ENCODE measurements around the gene PORCN.

Gene PORCN

GRCh38 chrX:48508400-48509244 is at the start of gene PORCN:
PORCN (plus strand) TSS chrX:48508992; CDS start chrX:48509821, 829 bp downstream.
- H3K4me3 ChIP-seq (ENCODE audit: low read depth, low read length) = peak within 1 kb of the TSS; percentile 75

DNA sequence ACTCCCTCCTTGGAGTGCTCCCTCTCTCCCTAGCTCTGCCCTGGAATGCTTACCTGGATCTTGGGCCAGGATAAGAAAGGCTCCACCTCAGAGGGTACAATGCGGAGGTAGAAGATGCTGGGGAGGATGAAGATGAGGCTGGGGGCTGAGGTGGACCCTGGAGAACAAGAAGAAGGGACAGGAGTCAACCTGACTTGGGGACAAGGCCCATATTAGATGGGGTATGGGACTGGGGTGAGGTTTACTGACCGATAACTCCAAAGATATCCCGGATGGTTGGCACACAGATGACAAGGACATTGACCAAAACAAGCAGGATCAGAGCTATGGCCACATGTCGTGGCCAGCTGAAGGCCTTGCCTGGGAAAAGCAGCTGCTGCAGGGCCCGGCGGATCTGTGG is 49.3 kb upstream of the PORCN start:
- H3K4me3 ChIP-seq (ENCODE audit: low read depth, low read length) = no peak overlapping the region

DNA sequence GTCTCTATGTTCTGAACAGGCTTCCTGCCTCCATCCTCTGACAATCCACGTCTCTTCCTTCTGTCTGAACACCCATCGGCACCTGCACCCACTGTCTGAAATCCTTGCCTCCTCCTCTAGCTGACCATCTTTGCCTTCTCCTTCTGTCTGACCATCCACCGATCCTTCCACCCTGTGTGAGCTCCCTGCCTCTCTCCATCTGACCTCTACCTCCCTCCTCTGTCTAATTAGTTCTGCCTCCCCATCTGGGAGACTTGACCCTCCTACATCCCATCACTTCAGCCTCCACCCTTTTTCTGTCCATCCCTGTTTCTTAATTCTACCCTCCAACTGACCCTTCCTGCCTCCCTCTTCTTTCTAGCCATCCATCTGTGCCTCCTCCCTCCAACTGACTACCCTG is 48.8 kb upstream of the PORCN start:
- H3K4me3 ChIP-seq (ENCODE audit: low read depth, low read length) = no peak overlapping the region

DNA sequence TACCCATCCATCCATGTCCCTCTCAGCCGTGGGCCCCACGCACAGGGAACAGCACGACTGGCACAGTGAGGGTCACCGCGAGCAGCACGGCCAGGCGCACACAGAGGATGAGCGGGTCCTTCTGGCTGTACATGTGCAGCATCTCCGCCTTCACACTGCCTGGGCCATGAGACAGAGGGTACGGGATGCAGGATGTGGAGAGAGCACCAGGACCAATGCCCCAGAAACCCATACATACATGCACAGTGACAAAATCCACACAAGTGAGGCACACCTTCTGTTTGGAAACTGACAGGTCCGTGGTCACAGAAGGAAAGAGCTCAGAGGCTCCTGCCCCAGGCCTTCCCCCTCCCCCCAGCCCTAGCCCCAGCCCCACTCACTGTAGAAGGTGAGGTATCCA is 48.2 kb upstream of the PORCN start:
- H3K4me3 ChIP-seq (ENCODE audit: low read depth, low read length) = no peak overlapping the region

DNA sequence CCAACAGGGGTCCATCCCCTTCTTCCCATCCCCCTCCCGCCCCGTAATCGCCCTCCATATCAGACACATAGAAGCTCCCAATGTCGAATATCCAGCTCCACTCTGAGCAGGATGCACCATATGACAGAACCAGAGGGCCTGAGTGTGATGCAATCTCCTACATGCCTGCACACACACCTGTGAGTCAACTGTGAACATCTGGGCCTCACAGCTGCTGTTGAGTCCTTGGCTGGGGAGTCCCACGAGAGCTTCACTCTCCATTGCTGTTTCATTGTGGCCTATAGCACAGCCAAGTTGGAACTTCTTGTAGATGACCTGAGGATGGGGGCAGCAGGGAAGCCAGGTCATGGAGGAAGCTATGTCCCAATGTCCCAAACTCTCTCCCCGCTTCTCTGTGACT is 47.0 kb upstream of the PORCN start:
- no peak overlapping the region for H3K4me3 ChIP-seq (ENCODE audit: low read depth, low read length)

GRCh38 chrX:48465336-48465933 is 43.4 kb upstream of the PORCN start:
- H3K4me3 ChIP-seq (ENCODE audit: low read depth, low read length) = no peak overlapping the region

DNA sequence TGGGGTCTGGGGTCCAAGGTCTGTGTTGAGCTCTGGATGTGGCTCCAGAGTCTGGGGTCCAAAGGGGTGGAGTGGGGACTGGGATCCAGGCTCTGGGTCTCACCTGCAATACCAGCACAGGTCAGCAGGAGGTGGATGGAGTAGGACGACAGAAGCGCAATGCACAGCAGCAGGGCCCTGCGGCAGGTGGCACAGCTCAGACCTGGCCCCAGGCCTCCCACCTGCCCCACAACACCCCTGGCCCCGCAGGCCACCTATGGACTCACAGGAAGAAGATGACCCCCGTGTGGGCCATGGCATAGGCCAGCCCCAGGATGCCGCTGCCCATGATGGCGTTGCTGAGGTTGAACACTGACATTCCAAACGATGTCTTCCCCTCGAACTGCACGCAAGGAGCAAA is 42.1 kb upstream of the PORCN start:
- H3K4me3 ChIP-seq (ENCODE audit: low read depth, low read length) = no peak overlapping the region

DNA sequence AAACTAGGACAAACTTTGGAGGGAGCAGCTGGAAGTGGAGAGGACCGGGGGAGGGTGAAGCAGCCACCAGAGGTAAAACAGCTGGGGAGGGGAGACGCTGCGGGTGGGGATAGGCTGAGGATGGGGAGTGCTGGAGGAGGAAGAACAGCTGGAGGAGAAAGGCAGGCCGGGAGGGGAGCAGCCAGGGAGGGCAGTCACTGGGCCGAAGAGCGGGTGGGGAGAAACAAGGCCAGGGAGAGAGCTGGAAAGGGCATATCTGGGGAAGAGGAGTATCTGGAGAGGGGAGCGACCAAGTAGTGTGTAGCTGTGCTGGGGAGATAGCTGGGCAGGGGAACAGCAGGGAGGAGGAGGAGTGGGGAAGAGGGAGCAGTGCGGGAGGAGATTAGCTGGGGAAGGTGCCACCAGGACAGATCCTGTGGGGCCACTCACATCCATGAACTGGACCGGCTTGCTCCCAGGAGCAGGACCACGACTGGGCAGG is 41.5 kb upstream of the PORCN start:
- no peak overlapping the region for H3K4me3 ChIP-seq (ENCODE audit: low read depth, low read length)

- H3K4me3 ChIP-seq (ENCODE audit: low read depth, low read length) = peak overlapping the region; percentile 57
These were observed 40.5 kb upstream of the PORCN start for GRCh38 chrX:48468247-48468671.

- peak overlapping the region; percentile 57 for H3K4me3 ChIP-seq (ENCODE audit: low read depth, low read length)
These were observed 39.8 kb upstream of the PORCN start for GRCh38 chrX:48468693-48469691.

DNA sequence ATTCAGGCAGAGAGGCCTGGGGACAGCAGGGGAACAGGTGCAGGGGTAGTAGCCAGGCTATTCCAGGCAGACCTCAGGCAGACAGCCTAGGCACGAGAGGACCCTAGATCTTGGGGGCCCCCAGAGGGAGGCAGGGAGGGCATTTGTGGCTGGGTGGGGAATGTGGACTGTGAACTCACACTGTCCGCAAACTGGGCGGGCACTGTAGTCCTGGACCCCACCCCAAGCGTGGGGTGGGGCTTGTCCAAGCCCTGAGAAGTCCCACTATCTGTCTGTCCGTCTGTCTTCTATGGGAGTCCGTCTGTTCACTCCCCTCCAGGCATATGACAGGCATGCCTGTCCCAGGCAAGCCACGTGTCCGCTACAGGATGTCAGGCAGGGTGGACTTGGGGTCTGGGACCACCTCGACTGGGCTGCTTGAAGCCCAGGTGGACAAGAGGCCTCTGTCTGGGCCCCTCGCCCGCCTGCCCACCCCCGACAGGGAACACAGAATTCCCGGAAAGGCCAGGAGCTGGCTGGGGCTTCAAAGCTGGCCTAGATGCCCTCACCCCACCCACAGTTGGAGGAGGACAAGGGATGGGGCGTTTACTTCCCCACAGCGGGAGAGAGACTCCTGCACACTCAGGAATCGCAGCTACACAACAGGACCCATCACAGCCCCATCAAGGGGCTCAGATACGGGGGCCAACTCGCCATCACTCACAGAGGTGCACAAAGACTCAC is 38.5 kb upstream of the PORCN start, which contains the start of gene SLC38A5:
TSS of gene SLC38A5 (minus strand) at position 151 of the 723 bp plus-strand sequence. CDS start 2,336 bp downstream, outside the sequence.
- peak within 1 kb of the TSS; percentile 57 for H3K4me3 ChIP-seq (ENCODE audit: low read depth, low read length)

DNA sequence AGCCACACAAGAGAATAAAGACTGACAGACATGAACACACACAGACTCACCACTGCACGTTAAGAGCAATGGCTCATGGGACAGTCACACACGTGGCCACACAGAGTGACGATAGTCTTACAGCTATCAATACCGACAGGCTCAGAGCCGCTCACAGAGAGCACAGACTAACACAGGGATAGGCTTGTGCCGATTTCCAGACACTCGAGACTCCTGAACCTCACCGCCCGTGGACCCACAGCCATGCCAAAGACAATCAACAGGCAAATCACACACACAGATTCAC is 38.0 kb upstream of the PORCN start:
- H3K4me3 ChIP-seq (ENCODE audit: low read depth, low read length) = no peak overlapping the region

DNA sequence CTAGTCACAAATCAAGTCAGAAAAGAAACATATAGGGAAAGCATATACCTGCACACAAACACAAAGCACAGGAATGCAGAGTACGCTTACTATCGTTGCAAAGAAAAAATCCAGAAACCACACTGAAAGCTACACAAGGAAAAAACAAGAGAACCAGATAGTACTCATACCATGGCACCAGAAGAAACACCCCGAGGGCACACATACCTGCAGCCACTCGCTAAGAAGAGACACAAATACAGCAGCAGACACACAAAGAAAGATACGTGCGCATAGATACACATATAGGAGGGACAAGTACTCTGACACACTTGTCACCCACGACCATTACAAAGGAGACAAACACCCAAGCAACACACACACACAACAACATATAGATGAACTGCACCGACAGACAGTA is 37.3 kb upstream of the PORCN start:
- H3K4me3 ChIP-seq (ENCODE audit: low read depth, low read length) = no peak overlapping the region

DNA sequence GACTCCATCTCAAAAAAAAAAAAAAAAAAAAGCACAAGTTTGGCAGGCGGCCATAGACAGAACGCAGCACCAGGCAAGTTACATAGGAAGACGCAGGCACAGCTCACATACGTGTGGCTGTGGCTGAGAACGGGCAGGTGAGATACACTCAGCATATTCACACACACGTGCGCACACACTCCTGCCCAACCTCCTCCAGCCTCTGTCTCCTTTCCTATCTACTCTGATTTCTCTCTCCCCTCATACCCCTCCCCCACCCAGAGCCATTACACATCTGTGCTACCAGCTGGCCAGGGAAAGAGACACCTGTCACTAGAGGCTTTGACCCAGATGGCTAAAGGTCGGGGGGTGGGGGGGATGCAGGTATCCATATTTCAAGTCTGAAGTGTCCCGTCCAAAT is 36.6 kb upstream of the PORCN start:
- no peak overlapping the region for H3K4me3 ChIP-seq (ENCODE audit: low read depth, low read length)

DNA sequence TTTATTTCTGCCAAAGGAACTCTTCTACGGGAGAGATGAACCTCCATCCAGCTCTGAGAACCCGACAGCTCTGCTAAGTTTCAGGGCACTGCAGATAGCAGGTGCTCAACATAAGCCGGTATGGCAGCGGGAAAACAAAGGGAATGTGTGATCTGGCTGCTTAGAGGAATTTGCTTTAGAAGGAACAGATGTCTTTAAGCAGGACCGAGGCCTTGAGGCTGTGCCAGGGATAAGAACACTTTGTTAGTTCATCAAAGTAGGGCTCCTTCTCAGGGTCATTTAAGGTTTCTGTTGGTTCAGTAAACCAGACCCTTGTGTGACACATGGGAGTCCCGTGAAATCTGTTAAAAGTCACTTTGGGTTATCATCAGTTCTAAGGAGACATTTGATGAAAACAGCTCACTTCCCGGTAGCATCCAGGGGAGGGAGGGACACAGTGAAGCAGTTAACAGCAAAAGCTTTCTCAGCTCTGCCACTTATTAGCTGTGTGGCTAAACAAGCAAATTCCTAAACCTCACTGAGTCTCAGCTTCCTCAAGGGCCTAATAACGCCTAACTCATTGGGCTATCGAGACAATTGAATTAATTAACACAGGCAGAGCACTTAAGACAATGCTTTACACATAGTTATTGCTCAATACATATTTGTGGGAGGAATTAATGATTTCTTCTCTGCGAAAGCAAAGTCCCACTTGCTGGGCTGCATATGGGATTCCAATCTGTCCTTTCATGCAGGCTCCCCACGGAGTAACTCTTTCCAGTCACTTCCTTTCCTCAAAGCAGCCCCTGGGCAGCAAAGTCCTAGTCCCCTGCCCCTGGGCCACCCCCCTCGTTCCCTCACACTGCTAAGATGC is 35.7 kb upstream of the PORCN start:
- no peak overlapping the region for H3K4me3 ChIP-seq (ENCODE audit: low read depth, low read length)

DNA sequence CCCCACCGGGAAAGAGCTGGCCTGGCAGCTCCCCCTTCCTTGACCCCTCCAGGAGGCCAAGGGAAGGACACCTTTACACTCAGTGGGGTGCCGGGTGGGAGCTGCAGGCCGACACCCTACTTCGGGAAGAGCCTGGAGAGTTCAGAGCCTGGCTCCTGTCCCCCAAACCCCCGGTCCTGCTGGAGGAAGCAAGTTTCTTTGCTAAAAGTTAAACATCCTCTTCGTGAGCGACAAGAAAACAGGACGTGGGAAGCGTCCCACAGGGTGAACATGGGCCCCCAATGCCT is 35.1 kb upstream of the PORCN start:
- H3K4me3 ChIP-seq (ENCODE audit: low read depth, low read length) = no peak overlapping the region

GRCh38 chrX:48474127-48474526 is 34.7 kb upstream of the PORCN start:
- H3K4me3 ChIP-seq (ENCODE audit: low read depth, low read length) = no peak overlapping the region

DNA sequence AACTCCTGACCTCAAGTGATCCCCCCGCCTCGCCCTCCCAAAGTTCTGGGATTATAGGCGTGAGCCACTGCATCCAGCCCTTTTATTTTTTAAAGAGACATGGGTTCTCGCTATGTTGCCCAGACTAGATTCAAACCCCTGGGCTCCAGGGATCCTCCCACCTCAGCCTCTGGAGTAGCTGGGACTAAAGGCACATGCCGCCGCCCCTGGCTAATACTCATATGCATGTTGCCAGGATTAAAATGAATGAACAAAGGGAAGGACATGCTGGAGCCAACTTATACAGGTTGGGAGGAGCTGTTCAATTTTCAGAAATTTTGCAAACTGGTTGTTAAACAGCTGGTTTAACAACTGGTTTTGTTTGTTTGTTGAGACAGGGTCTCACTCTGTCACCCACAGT is 34.2 kb upstream of the PORCN start:
- H3K4me3 ChIP-seq (ENCODE audit: low read depth, low read length) = no peak overlapping the region

- peak overlapping the region; percentile 69 for H3K4me3 ChIP-seq (ENCODE audit: low read depth, low read length)
These were observed 33.5 kb upstream of the PORCN start for GRCh38 chrX:48475296-48475695.

Data from iPS-11a (cell line).